Heart right ventricle (tissue), 16 donors: ENCODE measurements around the gene HSPA8. TPM values are rescaled to one million over a fixed set of nuclear protein-coding genes. Genes with fewer than 3 reads are reported as not detected.
A peak's percentile ranks its signal among the peaks of the same experiment; 100 is the strongest.
"Not testable (repeated sequence)": the region's sequence is repeated elsewhere in the genome, so short reads cannot be mapped to it uniquely, and the experiment has no call there.

Experiments
- ATAC-seq, 8 donors: fragments of 200-7000 bp; cut with Tn5 transposase; one replicate each; pipeline ENCODE4 v1.9.1; 2020; ENCODE audit warnings: mild to moderate bottlenecking in 8 of 8, moderate library complexity in 8 of 8, moderate number of reproducible peaks in 1 of 8
- DNase-seq, 2 donors: peaks; one replicate each; pipeline ENCODE4 v3.0.0-alpha.2; 2020
- H3K27ac ChIP-seq, 10 donors: fragments of 200-600 bp; sonication (generic) in 2 of 10; one replicate each; pipeline versions ENCODE4 v1.5.0 to v1.8.0; 2020 to 2022; ENCODE audit warnings: mild to moderate bottlenecking in 3 of 10
- H3K27me3 ChIP-seq, 7 donors: fragments of 200-600 bp; one replicate each; pipeline ENCODE4 v1.8.0; 2021 to 2022; ENCODE audit warnings: mild to moderate bottlenecking in 2 of 7
- H3K36me3 ChIP-seq, 9 donors: fragments of 200-600 bp; sonication (generic) in 1 of 9; one replicate each; pipeline versions ENCODE4 v1.5.0 to v1.8.0; 2020 to 2022; ENCODE audit warnings: mild to moderate bottlenecking in 2 of 9
- H3K4me1 ChIP-seq, 9 donors: fragments of 200-600 bp; sonication (generic) in 1 of 9; one replicate each; pipeline versions ENCODE4 v1.5.0 to v1.8.0; 2020 to 2022; ENCODE audit warnings: mild to moderate bottlenecking in 4 of 9
- H3K4me3 ChIP-seq, 10 donors: fragments of 200-600 bp; sonication (generic) in 2 of 10; one replicate each; pipeline versions ENCODE4 v1.5.0 to v1.8.0; 2020 to 2022; ENCODE audit warnings: mild to moderate bottlenecking in 7 of 10, moderate library complexity in 2 of 10
- H3K9me3 ChIP-seq, 11 donors: fragments of 200-600 bp in 10 of 11; sonication (generic) in 2 of 11; one replicate each; pipeline versions ENCODE4 v1.5.0 to v1.8.0; 2013 to 2022; ENCODE audit warnings: mild to moderate bottlenecking in 2 of 11, control low read depth in 1 of 11, moderate library complexity in 1 of 11
- CTCF ChIP-seq, 9 donors: fragments of 200-600 bp; sonication (generic) in 2 of 9; IDR thresholded peaks; one replicate each; pipeline versions ENCODE4 v1.5.0 to v1.8.0; 2021 to 2022; ENCODE audit warnings: antibody characterized with exemption in 9 of 9, mild to moderate bottlenecking in 5 of 9, moderate library complexity in 1 of 9
- WGBS, 2 donors: extraction: QIAGEN DNeasy Blood & Tissue Kit; methylation state at CpG; one replicate each; pipeline ENCODE4 v1.1.7; 2013; ENCODE audit warnings: inconsistent platforms in 1 of 2; 5-methylcytosine and 5-hydroxymethylcytosine counted together
- intact Hi-C, 10 donors: fragments of 100-400 bp; cut with DNase I; formaldehyde crosslinking; loops; one replicate each; pipeline versions ENCODE4 v1.11.1 to v1.14.2; 2022
- polyA plus RNA-seq, 2 donors: library from polyadenylated mRNA; stranded (reverse); fragments of 200-250 nt; gene quantifications; one replicate each; pipeline ENCODE4 v1.2.3, GENCODE V29; 2013
- total RNA-seq, 10 donors: library from RNA; stranded (reverse); fragmentation: NEBNext Ultra II Directional in 3 of 10; extraction: Animal tissue kit (Norgen Biotek cat#: 25700) in 3 of 10; gene quantifications; one replicate each; pipeline versions ENCODE4 v1.2.1 to v1.2.4, GENCODE V29; 2021 to 2023
- donor health status: Arrhythmogenic right ventricular cardiomyopathy.
- donor health status: ischemic (EF 13 %, LVEDD 7.1; RV severe dilation, severe dysfunction).
- donor health status: healthy with polysubstance abuse.
- donor health status: DM: no; HTN: yes; CAD: no.
- donor health status: DM: no; HTN: no; CAD: no.
- donor health status: ischemic (EF 25% LVEDD 6.9; RV normal size, moderate dysfunction).
- donor health status: ischemic (EF 25% LVEDD 5.7; RV mildly dilated, moderate dysfunction).
- donor health status: healthy.
- donor health status: DM: yes; HTN: yes; CAD: no.
- donor health status: Ischemic cardiomyopathy.
- donor health status: ischemic (EF 35%, LVEDD 5.7; RV mildly dilated, moderate dysfunction).
- donor health status: nonischemic (EF 11% LVEDD 7.7; RV severe dilation, severe dysfunction).
- donor health status: DM: yes; HTN: yes; CAD: no.
- donor health status: PGD.
- donor health status: ischemic (EF 29% LVEDD 5.4; RV normal size, mild dysfunction).
- donor health status: nonischemic (EF 23%, LVEDD 6.1; RV moderate dilation, normal function).

The HSPA8 gene
- total and polyA plus RNA-seq, 12 donors = 52.9 to 1,440 (median 1,050) TPM

- peaks cover 6 to 38% (median 23%) of the 10 kb centered on the region in 9 donors for H3K4me1 ChIP-seq
- 89 to 95% methylated on average over 3 of the region's 3 CpGs for WGBS, 2 donors
- H3K27ac ChIP-seq = no peak overlapping the region
- H3K9me3 ChIP-seq = no peaks in the 10 kb centered on the region
- no peak for TF ChIP-seq CTCF (IDR thresholded peaks at IDR 0.05)
- DNase-seq (no peak), ATAC-seq (no peak)
- no peak overlapping the region for H3K4me3 ChIP-seq
- H3K27me3 ChIP-seq = peaks cover 0 to 4% (median 0%) of the 10 kb centered on the region in 7 donors
- intact Hi-C loops = no loop called here
- no peaks in the 10 kb centered on the region for H3K36me3 ChIP-seq
Measured at GRCh38 chr11:123098990-123099389, 37.1 kb upstream of the HSPA8 start.

- Histone ChIP-seq H3K36me3 (no peaks in the 10 kb centered on the region), H3K27ac (no peak overlapping the region), H3K4me1 (no peaks in the 10 kb centered on the region), H3K27me3 (peaks cover 0 to 4% (median 0%) of the 10 kb centered on the region in 7 donors), H3K4me3 (no peak overlapping the region), H3K9me3 (no peaks in the 10 kb centered on the region)
- 90% methylated on average over 3 of the region's 3 CpGs for WGBS, 2 donors
- intact Hi-C loops = no loop called here
- ATAC-seq (no peak), DNase-seq (no peak)
- no peak for TF ChIP-seq CTCF (IDR thresholded peaks at IDR 0.05)
Measured at GRCh38 chr11:123093739-123094138, 31.8 kb upstream of the HSPA8 start.

- no peak for DNase-seq
- no peak for ATAC-seq
- 75 to 77% methylated on average over 6 of the region's 6 CpGs for WGBS, 2 donors
- no peaks in the 10 kb centered on the region for H3K27me3 ChIP-seq
- intact Hi-C loops = no loop called here
- H3K36me3 ChIP-seq = no peaks in the 10 kb centered on the region
- no peaks in the 10 kb centered on the region for H3K9me3 ChIP-seq
- no peak overlapping the region for H3K4me3 ChIP-seq
- peaks cover 0 to 4% (median 0%) of the 10 kb centered on the region in 9 donors for H3K4me1 ChIP-seq
- no peak for TF ChIP-seq CTCF (IDR thresholded peaks at IDR 0.05)
- no peak overlapping the region for H3K27ac ChIP-seq
Measured at GRCh38 chr11:123091506-123091905, 29.6 kb upstream of the HSPA8 start.

- intact Hi-C loops, H3K4me1 ChIP-seq, H3K27me3 ChIP-seq, H3K36me3 ChIP-seq, H3K9me3 ChIP-seq, H3K27ac ChIP-seq, DNase-seq, H3K4me3 ChIP-seq, ATAC-seq: not testable (repeated sequence)
- 92 to 97% methylated on average over 8 of the region's 8 CpGs for WGBS, 2 donors
Measured at GRCh38 chr11:123090168-123090567, 28.2 kb upstream of the HSPA8 start.

GRCh38 chr11:123088896-123089295 lies 27.0 kb upstream of the HSPA8 start:
- H3K4me1 ChIP-seq, H3K4me3 ChIP-seq, H3K9me3 ChIP-seq, ATAC-seq, H3K27ac ChIP-seq, H3K36me3 ChIP-seq, intact Hi-C loops, DNase-seq, H3K27me3 ChIP-seq: not testable (repeated sequence)
- WGBS, 2 donors = 96 to 97% methylated on average over 10 of the region's 10 CpGs

GRCh38 chr11:123087657-123088056 lies 25.7 kb upstream of the HSPA8 start:
- H3K27me3 ChIP-seq, H3K9me3 ChIP-seq, DNase-seq, H3K4me3 ChIP-seq, H3K36me3 ChIP-seq, intact Hi-C loops, ATAC-seq: not testable (repeated sequence)
- peak overlapping the region in 1 of 10 donors; percentile 72 for H3K27ac ChIP-seq
- peaks cover 6 to 20% (median 15%) of the 10 kb centered on the region in 9 donors for H3K4me1 ChIP-seq
- 84 to 87% methylated on average over 5 of the region's 5 CpGs for WGBS, 2 donors
